Endothelial cell of umbilical vein (primary cell): Measurements from ENCODE around the gene PNPLA1. TPM values are rescaled to one million over a fixed set of nuclear protein-coding genes. Genes with fewer than 3 reads are reported as not detected.

Source experiments
- BruUV-seq: library from RNA; stranded (reverse); fragments of 400-500 nt; replicated peaks from 2 replicates; lab custom pipeline; 2021; lab: Mats Ljungman, UMichigan
- CTCF ChIA-PET: fragments of 300-600, 350-600 bp; sonication (Branson Sonifier 250); formaldehyde crosslinking; loops from one replicate; lab custom pipeline; 2021; ENCODE audit warnings: antibody characterized with exemption, inconsistent platforms; lab: Charles Lee
- POLR2A ChIA-PET: fragments of 300-600, 350-600 bp; sonication (Branson Sonifier 250); formaldehyde crosslinking; loops from one replicate; lab custom pipeline; 2021; ENCODE audit warnings: antibody characterized with exemption, inconsistent platforms; lab: Charles Lee
- DNase-seq: peaks from one replicate; pipeline ENCODE4 v3.0.0-alpha.2; 2011; ENCODE audit warnings: low read depth, low spot score
- FAIRE-seq: peaks from 2 replicates; lab custom pipeline; 2011; peaks lifted over from hg19 to GRCh38; lab: Jason Lieb, UNC
- H2AFZ ChIP-seq: 2 replicates; pipeline ENCODE4 v1.6.0; 2012; ENCODE audit warnings: low read depth, low read length, control low read depth, inconsistent platforms
- H3K27ac ChIP-seq: 2 replicates; pipeline ENCODE4 v1.5.1; 2011; ENCODE audit warnings: low read depth, mild to moderate bottlenecking, control low read depth, low read length, moderate library complexity; ENCODE audit not compliant: insufficient read depth
- H3K27me3 ChIP-seq, 2 experiments: 2 replicates each; pipeline versions ENCODE4 v1.6.0 to v1.6.1; 2011; ENCODE audit warnings: low read length in 2 of 2, mixed read lengths in 1 of 2; ENCODE audit not compliant: control insufficient read depth in 2 of 2, insufficient read depth in 2 of 2
- H3K36me3 ChIP-seq, 2 experiments: 2 replicates in 1 of 2; 3 replicates in 1 of 2; pipeline ENCODE4 v1.5.1; 2011; ENCODE audit warnings: low read length in 2 of 2, mild to moderate bottlenecking in 1 of 2, moderate library complexity in 1 of 2; ENCODE audit not compliant: control insufficient read depth in 2 of 2, insufficient read depth in 2 of 2; ENCODE audit errors: extremely low read depth in 1 of 2
- H3K4me1 ChIP-seq: 3 replicates; pipeline ENCODE4 v1.5.1; 2011; ENCODE audit warnings: mild to moderate bottlenecking, low read length; ENCODE audit not compliant: control insufficient read depth, insufficient read depth; ENCODE audit errors: extremely low read depth
- H3K4me2 ChIP-seq: 2 replicates; pipeline ENCODE4 v1.6.1; 2011; ENCODE audit warnings: low read length, control low read depth, mixed read lengths; ENCODE audit not compliant: insufficient read depth
- H3K4me3 ChIP-seq, 3 experiments: fragments of 200-600 bp in 1 of 3; sonication (generic), shearing (Covaris generic) in 1 of 3; replicated peaks in 1 of 3; 2 replicates each; pipeline ENCODE4 v1.5.1; 2011 to 2016; ENCODE audit warnings: control low read depth in 3 of 3, low read length in 3 of 3, mild to moderate bottlenecking in 2 of 3, inconsistent platforms in 1 of 3, low read depth in 1 of 3, moderate library complexity in 1 of 3; ENCODE audit not compliant: insufficient read depth in 1 of 3
- H3K79me2 ChIP-seq: 2 replicates; pipeline ENCODE4 v1.6.0; 2012; ENCODE audit warnings: low read length, inconsistent platforms; ENCODE audit not compliant: control insufficient read depth, insufficient read depth
- H3K9ac ChIP-seq: replicated peaks from 2 replicates; pipeline ENCODE3; 2011; ENCODE audit warnings: low read length, control low read depth; ENCODE audit not compliant: insufficient read depth; ENCODE audit errors: extremely low read depth
- H3K9me1 ChIP-seq: replicated peaks from 3 replicates; pipeline ENCODE4 v1.6.0; 2011; ENCODE audit warnings: mild to moderate bottlenecking, low read length; ENCODE audit not compliant: control insufficient read depth, insufficient read depth; ENCODE audit errors: extremely low read depth
- H3K9me3 ChIP-seq: replicated peaks from 2 replicates; pipeline ENCODE4 v1.5.1; 2012; ENCODE audit warnings: low read length, inconsistent platforms; ENCODE audit not compliant: control insufficient read depth, insufficient read depth
- H4K20me1 ChIP-seq: replicated peaks from 2 replicates; pipeline ENCODE3; 2011; ENCODE audit warnings: mild to moderate bottlenecking, low read length; ENCODE audit not compliant: control insufficient read depth, insufficient read depth; ENCODE audit errors: extremely low read depth
- CTCF ChIP-seq, 2 donors: IDR thresholded peaks; 1 replicate in 1 of 2; 2 replicates in 1 of 2; pipeline ENCODE4 v1.5.1; 2011; ENCODE audit warnings: low read length in 2 of 2, mild to moderate bottlenecking in 2 of 2, moderate library complexity in 2 of 2, control low read depth in 1 of 2, inconsistent platforms in 1 of 2, low read depth in 1 of 2; ENCODE audit not compliant: insufficient read depth in 1 of 2; ENCODE audit errors: extremely low read depth in 1 of 2
- EZH2 ChIP-seq: IDR thresholded peaks from 2 replicates; pipeline ENCODE4 v1.6.1; 2012; ENCODE audit warnings: borderline replicate concordance, low read depth, mild to moderate bottlenecking, moderate library complexity, low read length, inconsistent platforms; ENCODE audit not compliant: severe bottlenecking
- FOS ChIP-seq: IDR thresholded peaks from 2 replicates; pipeline ENCODE4 v1.6.1; 2011; ENCODE audit warnings: mild to moderate bottlenecking, low read length, moderate library complexity, borderline replicate concordance; ENCODE audit not compliant: insufficient read depth
- GATA2 ChIP-seq: IDR thresholded peaks from 2 replicates; pipeline ENCODE4 v1.7.0; 2011; ENCODE audit warnings: low read depth, mild to moderate bottlenecking, moderate library complexity, mixed read lengths, low read length; ENCODE audit not compliant: insufficient read length, insufficient read depth
- JUN ChIP-seq: IDR thresholded peaks from 2 replicates; pipeline ENCODE4 v1.6.1; 2011; ENCODE audit warnings: borderline replicate concordance, low read depth; ENCODE audit not compliant: insufficient read length, insufficient read depth
- MAX ChIP-seq: IDR thresholded peaks from 2 replicates; pipeline ENCODE4 v1.6.1; 2011; ENCODE audit not compliant: insufficient read depth, insufficient read length
- MYC ChIP-seq: IDR thresholded peaks from one replicate; pipeline ENCODE4 v1.6.1; 2011; ENCODE audit warnings: mild to moderate bottlenecking, low read depth, low read length
- POLR2A ChIP-seq: IDR thresholded peaks from 2 replicates; pipeline ENCODE4 v1.6.1; 2012; ENCODE audit warnings: low read depth, mild to moderate bottlenecking, control low read depth, low read length
- POLR2AphosphoS5 ChIP-seq: IDR thresholded peaks from 2 replicates; pipeline ENCODE4 v1.6.1; 2012; ENCODE audit warnings: low read depth, mild to moderate bottlenecking, control low read depth, low read length, moderate library complexity; ENCODE audit not compliant: insufficient read depth
- dilution Hi-C: fragments of 300-500 bp; cut with MboI; formaldehyde crosslinking; loops from one replicate; pipeline ENCODE4 v1.15.0; 2019; ENCODE audit warnings: low sequenced_read_pairs; ENCODE audit not compliant: extremely low pct_ligation_motif_present
- intact Hi-C: fragments of 100-400 bp; cut with micrococcal nuclease; formaldehyde crosslinking; loops from one replicate; pipeline ENCODE4 v1.10.0; 2022
- polyA plus RNA-seq, 4 experiments: library from polyadenylated mRNA; depleted of rRNA in 3 of 4; stranded (reverse) in 3 of 4; unstranded in 1 of 4; fragments of >200 nt; gene quantifications; 2 replicates each; pipeline versions ENCODE4 v1.2.1 to v1.2.3, GENCODE V29; 2011 to 2012; ENCODE audit warnings: missing spikeins in 1 of 4
- total RNA-seq: library from RNA; stranded (reverse); gene quantifications from 2 replicates; pipeline ENCODE4 v1.2.3, GENCODE V29; 2021

Gene PNPLA1
- total and polyA plus RNA-seq, 2 donors (not counting 3 experiments of a cell fraction or from before 2014, with no cell fraction given), result not detected

- ChIA-PET POLR2A (no interaction called here), CTCF (interaction anchor here (0.7 to 8.8 kb wide), 6 partner anchors 9 to 70 kb away, joined by 3 to 79 read pairs (median 3); no protein-coding TSS in a partner anchor)
- intact Hi-C loops (no loop called here), dilution Hi-C loops (no loop called here)
- Histone ChIP-seq H3K4me1 (peaks cover 17% of the 10 kb centered on the region), H3K4me2 (no peak overlapping the region), H3K36me3 (no peaks in the 10 kb centered on the region), H3K9ac (no peak overlapping the region), H3K9me3 (no peaks in the 10 kb centered on the region), H3K79me2 (no peaks in the 10 kb centered on the region), H4K20me1 (no peaks in the 10 kb centered on the region), H2AFZ (no peak overlapping the region), H3K9me1 (no peaks in the 10 kb centered on the region), H3K27me3 (peaks cover 4 to 6% of the 10 kb centered on the region in 2 experiments), H3K27ac (no peak overlapping the region), H3K4me3 (no peak overlapping the region)
- TF ChIP-seq MYC, result no peak
- TF ChIP-seq POLR2A, result no peak
- no peak for TF ChIP-seq MAX
- TF ChIP-seq JUN, result no peak
- TF ChIP-seq POLR2AphosphoS5, result no peak
- peak; percentile 32 for TF ChIP-seq FOS
- no peak for TF ChIP-seq EZH2
- no peak for TF ChIP-seq CTCF (IDR thresholded peaks at IDR 0.05; ENCODE audit: extremely low read depth in 1 of 2, insufficient read depth in 1 of 2, low read depth in 1 of 2, low read length in 2 of 2)
- TF ChIP-seq GATA2, result peak; percentile 88
- DNase-seq (peak; percentile 43), FAIRE-seq (peak; percentile 68)
- no TSS peak for BruUV-seq
Measured at GRCh38 chr6:36290668-36291620, 21.1 kb downstream of the PNPLA1 start.
